HG03039 (cell line): ENCODE data around the gene ATP2A1.
"Not testable (repeated sequence)": the region's sequence is repeated elsewhere in the genome, so short reads cannot be mapped to it uniquely, and the experiment has no call there.

Source experiments
- ATAC-seq: cut with Tn5 transposase; IDR thresholded peaks from one replicate; pipeline ENCODE4 v1.9.1; 2021; ENCODE audit warnings: mild to moderate bottlenecking, moderate library complexity; ENCODE audit not compliant: unreplicated experiment

Gene ATP2A1

DNA sequence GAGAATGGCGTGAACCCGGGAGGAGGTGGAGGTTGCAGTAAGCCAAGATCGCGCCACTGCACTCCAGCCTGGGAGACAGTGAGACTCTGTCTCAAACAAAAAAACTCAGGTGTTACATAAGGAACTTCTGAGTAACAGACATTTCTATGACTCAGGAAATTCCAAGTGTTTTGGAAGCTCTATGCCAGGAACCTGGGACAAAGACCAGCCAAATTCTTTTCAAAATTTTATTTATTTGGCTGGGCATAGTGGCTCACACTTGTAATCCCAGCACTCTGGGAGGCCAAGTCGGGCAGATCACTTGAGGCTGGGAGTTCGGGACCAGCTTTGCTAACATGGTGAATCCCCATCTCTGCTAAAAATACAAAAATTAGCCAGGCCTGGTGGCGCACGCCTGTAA, 19.9 kb upstream of the ATP2A1 start:
- no peak for ATAC-seq

DNA sequence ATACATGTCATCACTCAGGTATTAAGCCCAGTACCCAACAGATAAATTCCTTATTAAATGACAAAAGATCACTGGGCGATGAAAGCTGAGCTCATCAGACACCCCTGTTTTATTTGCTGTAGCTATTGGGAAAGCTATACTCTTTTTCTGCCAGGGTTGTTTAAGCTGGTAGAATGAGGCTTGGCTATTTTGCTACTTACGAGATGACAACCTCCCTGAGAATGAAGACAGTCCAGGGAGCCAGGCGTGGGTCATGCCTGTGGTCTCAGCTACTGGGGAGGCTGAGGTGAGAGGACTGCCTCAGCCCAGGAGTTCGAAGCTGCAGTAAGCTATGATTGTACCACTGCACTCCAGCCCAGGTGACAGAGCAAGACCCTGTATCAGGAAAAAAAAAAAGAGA, 19.0 kb upstream of the ATP2A1 start:
- ATAC-seq, result no peak

DNA sequence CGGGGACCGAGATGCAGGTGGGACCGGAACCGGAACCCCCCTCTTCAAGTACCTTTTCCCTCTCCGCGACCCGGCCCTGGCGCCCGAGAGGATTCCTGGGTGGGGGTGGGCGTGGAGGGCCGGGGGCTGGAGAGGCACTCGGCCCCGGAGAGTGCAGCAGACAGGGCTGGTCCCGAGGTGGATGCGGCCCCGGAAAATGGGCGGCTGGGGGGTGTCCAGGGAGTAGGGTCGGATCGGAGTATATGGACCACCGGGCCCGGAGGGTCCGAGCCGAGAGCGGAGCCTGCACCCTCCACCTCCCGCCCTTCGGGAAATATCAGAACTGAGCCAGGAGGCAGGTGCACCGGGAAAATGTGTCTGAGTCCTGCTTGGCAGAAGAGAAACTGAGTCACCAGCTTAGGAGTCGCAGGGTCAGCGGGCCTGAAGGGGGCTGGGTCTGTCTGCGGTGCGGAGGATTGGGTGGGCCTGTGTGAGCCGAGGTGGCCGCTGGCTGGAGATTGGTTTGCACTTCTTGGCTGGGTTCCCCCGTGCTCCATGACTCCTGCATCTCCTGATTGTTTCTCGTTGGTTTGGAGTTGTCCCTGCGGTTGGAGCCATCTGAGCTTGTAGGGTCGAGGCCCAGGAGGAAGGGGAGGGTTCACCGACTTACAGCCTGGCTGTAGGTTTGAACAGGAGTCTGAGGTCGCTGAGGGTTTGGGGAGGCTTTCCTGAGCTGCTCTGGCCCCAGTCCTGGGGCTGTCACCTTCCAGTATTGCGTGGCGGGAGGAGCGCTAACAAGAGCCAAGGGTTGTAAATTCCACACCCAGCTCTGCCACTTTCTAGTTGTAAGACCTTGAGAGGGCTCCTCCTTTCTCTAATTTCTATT, 14.1 kb upstream of the ATP2A1 start:
- peak; percentile 8 for ATAC-seq

DNA sequence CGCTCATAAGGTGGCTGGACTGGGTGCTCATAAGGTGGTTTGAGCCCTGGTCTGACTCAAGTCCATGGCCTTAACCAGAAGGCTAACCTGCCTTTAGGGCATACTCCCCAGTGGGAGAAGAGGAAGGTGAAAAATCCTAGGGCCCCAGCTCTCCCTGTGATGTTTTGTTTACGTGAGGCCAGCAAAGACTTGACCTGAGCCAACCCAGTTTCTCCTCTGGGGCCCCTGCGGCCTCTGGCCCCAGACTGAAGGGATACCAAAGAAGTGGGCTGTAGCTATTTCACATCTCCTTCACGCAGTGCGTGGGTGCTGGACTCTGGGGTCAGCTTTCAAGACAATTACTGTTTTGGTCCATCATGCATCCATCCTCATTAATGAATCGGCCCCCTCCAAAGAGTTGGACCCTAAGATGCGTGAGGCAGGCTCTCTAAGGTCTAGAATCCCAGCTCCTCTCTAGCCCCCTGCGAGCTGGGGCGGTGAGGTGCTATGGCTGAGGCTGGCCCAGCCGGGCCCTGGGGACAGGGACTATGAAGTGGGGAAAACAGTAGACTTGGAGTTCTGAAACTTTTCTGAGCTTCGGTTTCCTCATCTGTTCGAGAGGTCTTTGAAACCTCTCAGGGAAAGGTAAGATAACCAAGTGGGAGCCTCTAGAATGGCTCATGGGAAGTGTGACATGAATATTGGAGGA, 13.1 kb upstream of the ATP2A1 start:
- ATAC-seq, result no peak

DNA sequence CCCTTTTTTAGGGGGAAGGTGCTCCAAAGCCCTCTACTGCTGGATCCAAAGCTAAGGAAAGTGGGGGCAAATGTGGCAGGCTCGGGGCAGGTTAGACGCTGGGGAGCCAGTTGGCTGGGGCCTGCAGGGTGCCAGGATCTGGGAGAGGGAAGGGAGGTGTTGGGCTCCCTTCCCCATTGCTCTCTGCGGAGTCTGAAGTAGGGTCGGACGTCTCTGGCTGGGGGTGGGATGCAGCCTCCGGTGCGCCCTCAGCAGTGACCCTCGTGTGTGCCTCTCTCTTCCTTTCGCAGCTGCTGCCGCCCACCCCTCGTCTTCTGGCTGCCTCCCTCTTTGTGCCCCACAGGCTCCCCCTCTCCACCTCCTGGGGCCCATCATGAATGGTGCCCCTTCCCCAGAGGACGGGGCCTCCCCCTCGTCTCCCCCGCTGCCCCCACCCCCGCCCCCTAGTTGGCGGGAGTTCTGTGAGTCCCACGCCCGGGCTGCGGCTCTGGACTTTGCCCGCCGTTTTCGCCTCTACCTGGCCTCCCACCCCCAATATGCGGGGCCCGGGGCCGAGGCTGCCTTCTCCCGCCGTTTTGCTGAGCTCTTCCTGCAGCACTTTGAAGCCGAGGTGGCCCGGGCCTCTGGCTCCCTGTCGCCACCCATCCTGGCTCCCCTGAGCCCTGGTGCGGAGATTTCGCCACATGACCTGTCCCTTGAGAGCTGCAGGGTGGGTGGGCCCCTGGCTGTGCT, 12.4 kb upstream of the ATP2A1 start:
- ATAC-seq, result no peak

DNA sequence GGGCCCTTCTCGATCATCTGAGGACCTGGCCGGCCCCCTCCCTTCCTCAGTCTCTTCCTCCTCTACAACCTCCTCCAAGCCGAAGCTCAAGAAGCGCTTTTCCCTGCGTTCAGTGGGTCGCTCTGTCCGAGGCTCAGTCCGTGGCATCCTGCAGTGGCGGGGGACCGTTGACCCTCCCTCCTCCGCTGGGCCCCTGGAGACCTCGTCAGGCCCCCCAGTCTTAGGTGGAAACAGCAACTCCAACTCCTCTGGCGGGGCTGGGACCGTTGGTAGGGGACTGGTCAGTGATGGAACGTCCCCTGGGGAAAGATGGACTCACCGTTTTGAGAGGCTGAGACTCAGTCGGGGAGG, 11.9 kb upstream of the ATP2A1 start:
- no peak for ATAC-seq

DNA sequence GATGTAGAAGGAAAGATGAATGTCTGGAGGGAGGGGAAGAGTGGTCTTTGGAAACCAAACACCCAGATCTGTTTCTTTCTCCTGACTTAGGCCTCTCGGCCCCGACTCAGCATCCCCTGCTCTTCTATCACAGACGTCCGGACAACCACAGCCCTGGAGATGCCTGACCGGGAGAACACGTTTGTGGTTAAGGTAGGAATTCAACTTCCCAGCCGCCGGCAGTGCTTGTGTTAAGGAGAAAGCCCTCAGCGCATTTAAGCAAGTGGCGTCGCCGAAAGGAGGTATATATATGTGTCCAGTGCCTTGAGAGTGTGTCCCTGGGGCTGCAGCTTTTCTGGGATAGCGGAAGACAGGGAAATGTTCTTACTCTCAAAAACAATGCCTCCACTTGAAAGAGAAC, 11.0 kb upstream of the ATP2A1 start:
- no peak for ATAC-seq

DNA sequence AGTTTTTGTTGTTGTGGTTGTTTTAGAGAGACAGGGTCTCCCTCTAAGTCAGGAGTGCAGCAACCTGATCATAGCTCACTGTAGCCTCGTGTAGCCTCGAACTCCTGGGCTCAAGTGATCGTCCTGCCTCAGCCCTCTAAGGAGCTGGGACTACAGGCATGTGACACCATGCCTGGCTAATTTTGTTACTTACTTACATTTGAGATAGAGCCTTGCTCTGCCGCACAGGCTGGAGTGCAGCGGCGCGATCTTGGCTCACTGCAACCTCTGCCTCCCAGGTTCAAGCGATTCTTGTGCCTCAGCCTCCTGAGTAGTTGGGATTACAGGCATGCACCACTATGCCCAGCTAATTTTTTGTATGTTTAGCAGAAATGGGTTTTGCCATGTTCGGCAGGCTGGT, 10.6 kb upstream of the ATP2A1 start:
- ATAC-seq, result not testable (repeated sequence)

DNA sequence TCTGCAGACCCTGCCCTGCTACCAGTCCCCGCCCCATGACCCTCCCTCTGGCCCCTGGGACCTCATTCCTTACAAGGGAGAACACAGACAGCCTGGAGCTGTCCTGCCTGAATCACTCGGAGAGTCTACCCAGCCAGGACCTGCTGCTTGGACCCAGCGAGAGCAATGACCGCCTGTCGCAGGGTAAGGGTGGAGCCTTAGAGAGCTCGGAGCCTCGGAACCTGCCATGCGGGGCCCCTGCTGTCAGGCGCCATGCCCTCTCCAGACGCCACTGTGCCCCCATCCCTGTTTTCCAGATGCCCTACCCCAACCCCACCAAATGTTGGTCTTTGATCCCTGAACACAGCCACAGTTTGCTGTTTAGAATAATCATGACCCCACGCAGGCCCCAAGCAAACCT, 9.1 kb upstream of the ATP2A1 start:
- no peak for ATAC-seq

DNA sequence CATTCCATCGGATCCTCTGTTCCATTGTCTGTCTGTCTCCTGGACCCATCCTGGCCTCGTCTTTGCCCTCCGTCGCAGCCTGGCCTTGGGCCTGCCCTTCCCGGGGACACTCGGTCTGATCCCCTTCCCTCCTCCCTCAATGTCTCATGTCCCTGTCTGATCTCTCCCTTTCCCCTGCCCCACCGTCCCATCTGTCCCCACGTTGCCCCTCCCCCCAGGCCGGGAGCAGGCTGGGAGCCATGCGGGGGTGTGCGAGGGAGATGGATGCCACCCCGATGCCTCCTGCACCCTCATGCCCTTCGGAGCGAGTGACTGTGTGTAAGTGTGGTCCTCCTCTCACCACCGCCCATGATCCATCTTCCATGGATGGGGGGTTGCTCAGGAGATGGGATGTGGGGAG, 5.3 kb upstream of the ATP2A1 start:
- no peak for ATAC-seq

DNA sequence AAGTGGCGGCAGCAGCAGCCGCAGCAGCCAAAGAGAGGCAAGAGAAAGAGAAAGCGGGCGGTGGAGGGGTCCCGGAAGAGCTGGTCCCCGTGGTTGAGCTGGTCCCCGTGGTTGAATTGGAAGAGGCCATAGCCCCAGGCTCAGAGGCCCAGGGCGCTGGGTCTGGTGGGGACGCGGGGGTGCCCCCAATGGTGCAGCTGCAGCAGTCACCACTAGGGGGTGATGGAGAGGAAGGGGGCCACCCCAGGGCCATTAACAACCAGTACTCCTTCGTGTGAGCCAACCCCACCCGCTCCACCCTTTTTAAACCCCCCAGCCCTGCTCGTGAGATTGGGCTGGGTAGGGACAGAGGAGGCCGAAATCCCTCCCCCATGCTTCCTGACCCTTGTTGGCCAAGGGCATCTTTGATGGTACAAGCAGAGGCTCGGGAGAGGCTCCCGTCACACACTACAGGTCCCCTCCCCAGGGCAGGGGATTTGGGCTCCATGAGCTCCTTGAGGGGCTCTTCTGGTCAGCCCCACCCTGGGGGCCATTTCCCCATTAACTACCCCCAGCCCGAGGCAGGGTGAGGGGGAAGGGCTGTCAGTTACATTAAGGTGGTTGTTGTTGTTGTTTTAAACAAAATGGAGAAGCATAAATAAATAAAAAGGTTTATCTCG, 4.6 kb upstream of the ATP2A1 start:
- ATAC-seq, result no peak

DNA sequence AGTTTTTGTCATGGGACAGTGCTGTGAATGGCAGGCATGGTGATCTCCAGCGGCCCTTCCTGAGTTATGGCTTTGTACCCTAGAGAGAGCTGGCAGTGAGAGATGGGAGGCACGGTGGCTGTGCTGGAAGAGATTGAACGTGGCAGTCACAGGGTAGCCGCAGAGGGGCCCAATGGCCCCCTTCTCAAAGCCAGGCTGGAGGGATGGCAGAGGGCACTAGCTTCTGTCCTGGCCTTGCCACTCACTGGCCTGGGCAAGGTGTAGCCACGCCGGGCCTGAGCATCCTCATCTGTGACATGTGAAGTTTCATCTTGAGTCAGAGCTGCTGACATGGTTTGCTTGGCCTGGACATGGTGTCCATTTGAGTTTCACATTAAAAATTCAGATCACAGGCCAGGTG, 3.9 kb upstream of the ATP2A1 start:
- no peak for ATAC-seq

DNA sequence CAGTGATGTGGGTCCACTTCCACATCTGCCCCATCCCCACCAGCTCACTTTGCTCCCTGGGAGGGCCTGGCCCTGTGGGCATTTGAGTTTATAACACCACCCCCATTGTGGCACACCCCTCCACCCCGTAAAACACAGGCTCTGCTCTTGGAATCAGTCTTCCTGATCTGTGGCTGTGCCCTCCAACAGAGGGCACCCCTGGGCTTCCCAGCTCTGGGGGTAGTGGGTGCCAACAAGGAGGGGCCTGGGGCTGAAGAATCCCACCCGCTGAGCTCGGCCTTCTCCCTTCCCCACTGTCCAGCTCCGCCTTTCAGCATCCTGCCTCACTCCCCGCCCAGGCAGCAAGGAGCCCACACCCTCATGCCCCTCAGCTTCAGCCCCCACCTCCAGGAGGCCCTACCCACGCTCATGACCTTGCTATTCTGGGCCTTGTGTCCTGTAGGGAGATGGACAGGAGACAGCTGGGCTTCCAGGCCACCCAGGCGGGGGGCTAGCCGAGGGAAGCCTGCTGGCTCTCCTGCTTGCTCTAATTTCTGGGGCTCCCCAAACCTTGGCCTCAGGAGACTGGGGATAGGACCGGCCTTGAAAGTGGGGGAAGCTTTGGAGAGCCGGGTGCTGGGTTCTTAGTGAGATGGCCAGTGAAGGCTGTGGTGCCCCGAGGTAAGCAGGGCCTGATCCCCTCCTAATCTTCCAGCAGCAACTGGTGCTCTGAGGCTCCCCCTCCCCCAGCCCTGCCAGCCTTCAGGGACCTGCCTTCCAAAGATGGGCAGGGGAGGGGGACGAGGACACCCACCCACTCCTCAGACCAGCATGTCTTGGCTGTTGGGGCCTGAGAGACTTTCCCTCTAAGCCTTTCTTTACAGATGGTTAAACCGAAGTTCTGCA, 2.9 kb upstream of the ATP2A1 start:
- no peak for ATAC-seq

DNA sequence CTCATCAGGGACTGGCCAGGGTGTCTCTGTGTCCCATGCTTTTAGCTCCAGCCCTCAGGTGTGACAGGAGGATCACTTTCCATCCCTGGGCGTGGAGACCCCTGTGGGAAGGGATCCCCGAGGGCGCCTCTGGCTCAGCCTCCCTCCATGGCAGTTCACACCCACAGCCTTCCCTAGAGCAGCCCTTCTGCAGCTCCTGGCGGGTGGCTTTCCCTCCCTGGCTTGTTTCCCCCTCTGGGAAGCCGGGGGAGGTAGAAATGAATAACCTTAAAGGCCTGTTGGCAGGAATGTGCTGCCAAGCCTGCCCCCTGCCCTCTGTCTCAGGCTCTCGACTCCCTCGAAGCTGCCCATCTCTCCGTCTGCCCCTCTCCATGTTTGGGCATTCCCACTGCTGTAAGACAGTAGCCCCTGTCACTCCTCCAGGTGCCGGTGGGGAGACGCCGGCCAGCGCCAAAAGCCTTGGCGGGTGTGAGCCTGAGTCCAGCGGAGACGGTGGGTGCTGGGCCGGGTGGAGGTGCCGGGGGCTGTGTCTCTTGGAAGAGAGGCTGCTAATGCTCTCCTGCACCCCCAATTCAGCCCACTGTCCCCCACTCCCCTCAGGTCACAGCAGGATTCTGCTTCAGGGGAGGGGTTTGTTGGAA, 2.1 kb upstream of the ATP2A1 start:
- no peak for ATAC-seq

DNA sequence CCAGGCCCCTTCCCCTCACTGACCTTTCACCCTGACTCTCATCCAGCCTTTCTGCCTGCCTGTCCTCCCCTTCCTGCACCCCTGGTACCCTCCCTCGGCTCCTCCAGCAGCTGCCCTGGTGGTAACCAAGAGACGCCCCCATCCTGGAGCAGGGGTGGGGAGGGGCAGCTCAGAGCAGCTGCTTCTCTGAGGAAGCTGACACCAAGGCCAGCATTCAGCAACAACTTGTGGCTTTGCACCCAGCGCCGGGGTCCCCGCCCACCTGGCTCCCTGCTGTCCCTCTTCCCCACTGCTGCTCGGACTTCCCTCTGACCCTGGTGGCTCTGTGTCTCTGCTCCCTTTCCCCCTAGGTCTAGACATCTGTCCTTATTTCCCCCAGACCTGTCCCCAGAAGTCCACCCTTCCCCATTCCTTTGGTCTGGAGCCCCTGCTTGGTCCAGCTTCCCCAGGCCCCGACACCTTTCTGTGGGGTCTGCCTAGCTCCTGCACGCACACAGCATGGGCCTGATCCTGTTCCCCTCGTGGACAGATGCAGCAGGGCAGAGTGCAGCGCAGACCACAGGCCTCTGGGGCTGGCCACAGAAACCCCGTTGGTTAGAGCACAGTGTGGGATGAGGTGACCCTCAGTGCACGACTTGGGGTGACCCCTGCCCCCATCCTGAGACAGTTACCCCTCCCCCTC, 1.2 kb upstream of the ATP2A1 start:
- ATAC-seq, result no peak

DNA sequence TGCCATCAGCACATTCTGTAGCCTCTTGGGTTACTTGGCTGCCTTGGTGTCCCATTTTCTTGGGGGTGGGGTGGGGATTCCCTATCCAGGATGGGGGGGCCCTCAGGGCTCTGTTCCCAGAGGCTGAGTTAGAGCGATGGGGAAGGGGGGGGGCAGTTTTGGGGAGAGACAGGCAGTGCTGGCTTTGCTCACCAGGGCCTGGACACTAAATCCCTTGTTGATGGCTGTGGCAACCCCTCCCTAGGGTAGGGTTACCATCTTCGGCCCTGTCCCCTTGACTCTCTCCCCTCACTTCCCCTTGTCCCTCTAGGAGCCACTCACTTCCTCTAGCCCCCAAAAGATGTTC, 660 bp upstream of the ATP2A1 start:
- no peak for ATAC-seq

DNA sequence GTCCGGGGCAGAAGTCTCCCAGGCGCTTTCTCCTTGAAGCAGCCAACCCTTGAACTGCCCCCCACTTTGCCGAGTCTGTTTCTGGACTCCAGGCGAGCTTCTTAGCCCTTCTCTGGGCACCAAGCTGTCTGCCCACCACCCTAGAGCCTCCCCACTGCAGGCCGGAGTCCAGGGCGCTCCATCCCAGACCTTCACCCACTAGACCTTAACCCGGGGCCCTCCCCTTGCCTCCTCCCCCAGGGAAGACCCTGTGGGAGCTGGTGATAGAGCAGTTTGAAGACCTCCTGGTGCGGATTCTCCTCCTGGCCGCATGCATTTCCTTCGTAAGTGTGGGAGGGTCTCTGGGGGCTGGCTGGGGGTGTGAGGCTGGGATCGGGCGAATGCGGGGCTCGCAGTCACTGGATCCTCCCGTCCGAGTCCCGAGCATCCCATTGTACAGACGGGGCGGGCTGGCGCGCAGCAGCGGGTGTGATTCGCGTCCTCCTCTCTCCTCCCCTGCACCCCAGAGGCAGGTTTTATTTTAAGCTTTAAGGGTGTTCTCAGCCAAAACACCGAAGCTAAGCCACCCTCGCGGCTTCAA, 1.1 kb downstream of the ATP2A1 start:
- peak; percentile 19 for ATAC-seq

DNA sequence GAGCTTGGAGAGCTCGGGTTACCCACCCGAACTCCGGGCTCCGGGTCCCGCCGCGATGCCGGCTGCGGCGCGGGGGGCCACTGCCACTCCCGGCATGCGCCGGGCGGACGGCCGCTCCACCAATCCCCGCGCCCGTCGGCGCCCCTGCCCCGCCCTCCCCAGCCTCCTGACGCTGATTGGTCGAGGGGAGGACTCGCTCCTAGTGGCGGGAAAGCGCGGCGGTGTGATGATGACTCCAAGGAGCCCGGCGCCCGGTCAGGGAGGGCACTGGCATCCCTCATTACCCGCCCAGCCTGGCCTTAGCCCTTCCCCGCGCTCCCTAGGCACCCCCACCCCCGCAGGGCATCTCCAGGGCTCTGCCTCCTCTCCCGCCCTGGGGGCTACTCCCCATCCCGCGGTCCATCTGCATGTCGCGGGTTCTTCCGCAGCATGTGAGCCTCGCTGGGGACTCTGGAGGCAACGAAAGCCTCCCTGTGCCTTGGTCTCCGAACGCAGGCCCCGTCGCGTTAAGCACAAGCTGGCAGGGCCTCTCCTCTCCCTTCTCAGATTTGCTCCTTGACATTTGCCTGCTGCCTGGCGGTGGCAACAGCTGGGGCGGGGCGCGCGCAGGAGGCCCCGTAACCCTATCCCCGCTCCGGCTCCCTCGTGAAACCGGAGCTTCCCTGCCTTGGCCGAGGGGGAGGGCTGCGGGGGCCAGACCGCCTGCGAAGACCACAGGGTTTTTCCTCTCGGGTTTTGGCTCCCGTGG, 1.7 kb downstream of the ATP2A1 start:
- peak; percentile 60 for ATAC-seq

DNA sequence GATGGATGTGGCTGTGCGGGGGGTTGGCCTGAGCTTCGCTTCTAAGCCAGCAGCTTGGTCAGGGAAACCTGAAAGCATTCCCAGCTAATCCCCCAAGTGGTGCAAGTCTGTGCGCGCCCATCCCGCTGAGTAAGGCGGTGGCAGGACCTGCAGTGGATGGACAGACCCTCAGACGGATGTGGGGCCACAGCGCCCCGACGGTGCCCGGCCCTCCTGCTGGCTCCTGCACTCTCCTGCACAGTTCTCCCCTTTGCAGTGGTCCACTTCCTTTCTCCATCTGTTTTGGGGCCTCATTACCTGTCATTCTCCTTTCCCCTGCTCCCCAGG, 2.3 kb downstream of the ATP2A1 start:
- ATAC-seq, result no peak
